IMR-90 (cell line): Measurements from ENCODE around the gene CAMTA1. TPM values are rescaled to one million over a fixed set of nuclear protein-coding genes. Genes with fewer than 3 reads are reported as not detected.

Experiments used
- ATAC-seq: fragments of 200-7000 bp; cut with Tn5 transposase; 2 replicates; pipeline ENCODE4 v1.9.1; 2020; ENCODE audit warnings: low read depth, mild to moderate bottlenecking, moderate library complexity
- BruUV-seq: library from RNA; stranded (reverse); fragments of 400-500 nt; replicated peaks from 2 replicates; lab custom pipeline; 2021; lab: Mats Ljungman, UMichigan
- CTCF ChIA-PET: fragments of 300-600 bp; formaldehyde crosslinking; extraction: SDS; loops from one replicate; lab custom pipeline; 2021; ENCODE audit warnings: antibody characterized with exemption; lab: Yijun Ruan, JAX
- POLR2A ChIA-PET: fragments of 300-600 bp; sonication (Branson Sonifier 250); formaldehyde crosslinking; loops from one replicate; lab custom pipeline; 2022; ENCODE audit warnings: antibody characterized with exemption; ENCODE audit not compliant: unreplicated experiment; lab: Charles Lee
- DNase-seq: peaks from one replicate; pipeline ENCODE4 v3.0.0; 2013
- H2AFZ ChIP-seq: replicated peaks from 2 replicates; pipeline ENCODE3; 2013; ENCODE audit warnings: low read length, mild to moderate bottlenecking; ENCODE audit not compliant: poor library complexity
- H2AK5ac ChIP-seq: 2 replicates; pipeline ENCODE4 v1.6.1; 2013; ENCODE audit warnings: low read depth, low read length, inconsistent platforms
- H2AK9ac ChIP-seq: replicated peaks from 2 replicates; pipeline ENCODE3; 2013; ENCODE audit warnings: mild to moderate bottlenecking, low read depth, low read length, moderate library complexity; ENCODE audit not compliant: poor library complexity
- H2BK120ac ChIP-seq: 2 replicates; pipeline ENCODE4 v1.6.1; 2013; ENCODE audit warnings: low read depth, low read length, inconsistent platforms
- H2BK15ac ChIP-seq: 3 replicates; pipeline ENCODE4 v1.6.1; 2013; ENCODE audit warnings: low read depth, low read length, inconsistent platforms
- H2BK20ac ChIP-seq: 2 replicates; pipeline ENCODE4 v1.6.1; 2013; ENCODE audit warnings: low read depth, mild to moderate bottlenecking, inconsistent platforms, low read length, moderate library complexity
- H2BK5ac ChIP-seq: 2 replicates; pipeline ENCODE4 v1.6.1; 2013; ENCODE audit warnings: mild to moderate bottlenecking, low read depth, low read length, inconsistent platforms; ENCODE audit not compliant: poor library complexity, severe bottlenecking
- H3K14ac ChIP-seq: replicated peaks from 2 replicates; pipeline ENCODE4 v1.6.1; 2013; ENCODE audit warnings: low read depth, low read length, inconsistent platforms
- H3K18ac ChIP-seq: 2 replicates; pipeline ENCODE4 v1.6.1; 2013; ENCODE audit warnings: low read depth, low read length, control low read depth
- H3K23ac ChIP-seq: 2 replicates; pipeline ENCODE4 v1.6.1; 2013; ENCODE audit warnings: low read depth, low read length, inconsistent platforms
- H3K27ac ChIP-seq: 2 replicates; pipeline ENCODE4 v1.5.1; 2013; ENCODE audit warnings: mild to moderate bottlenecking, control low read depth, low read length; ENCODE audit not compliant: insufficient read depth
- H3K27me3 ChIP-seq: 2 replicates; pipeline ENCODE4 v1.6.1; 2013; ENCODE audit warnings: low read length; ENCODE audit not compliant: control insufficient read depth, insufficient read depth
- H3K36me3 ChIP-seq: 2 replicates; pipeline ENCODE4 v1.6.1; 2013; ENCODE audit warnings: low read length, mixed read lengths; ENCODE audit not compliant: control insufficient read depth, insufficient read depth
- H3K4ac ChIP-seq: 2 replicates; pipeline ENCODE4 v1.6.1; 2013; ENCODE audit warnings: low read depth, low read length, inconsistent platforms
- H3K4me1 ChIP-seq: 2 replicates; pipeline ENCODE4 v1.6.1; 2013; ENCODE audit warnings: low read length, mixed read lengths; ENCODE audit not compliant: control insufficient read depth, insufficient read depth
- H3K4me2 ChIP-seq: 2 replicates; pipeline ENCODE4 v1.6.1; 2013; ENCODE audit warnings: low read depth, mild to moderate bottlenecking, control low read depth, low read length, moderate library complexity
- H3K4me3 ChIP-seq: 2 replicates; pipeline ENCODE4 v1.5.1; 2013; ENCODE audit warnings: low read depth, mild to moderate bottlenecking, control low read depth, low read length, moderate library complexity; ENCODE audit not compliant: insufficient read depth
- H3K56ac ChIP-seq: 2 replicates; pipeline ENCODE4 v1.6.1; 2013; ENCODE audit warnings: low read length, inconsistent platforms; ENCODE audit not compliant: insufficient read depth; ENCODE audit errors: extremely low read depth
- H3K79me1 ChIP-seq, 2 experiments: 2 replicates each; pipeline ENCODE4 v1.6.1; 2013; ENCODE audit warnings: low read length in 2 of 2, inconsistent platforms in 1 of 2, low read depth in 1 of 2
- H3K9ac ChIP-seq: 2 replicates; pipeline ENCODE4 v1.6.1; 2013; ENCODE audit warnings: low read depth, low read length, control low read depth
- H3K9me1 ChIP-seq: 2 replicates; pipeline ENCODE4 v1.6.1; 2013; ENCODE audit warnings: low read length, inconsistent platforms; ENCODE audit not compliant: insufficient read depth
- H3K9me3 ChIP-seq: 2 replicates; pipeline ENCODE4 v1.6.1; 2013; ENCODE audit warnings: low read length; ENCODE audit not compliant: control insufficient read depth, insufficient read depth
- H4K20me1 ChIP-seq: 2 replicates; pipeline ENCODE4 v1.6.1; 2013; ENCODE audit warnings: low read length, inconsistent platforms; ENCODE audit not compliant: insufficient read depth
- H4K5ac ChIP-seq: 2 replicates; pipeline ENCODE4 v1.6.1; 2013; ENCODE audit warnings: mild to moderate bottlenecking, low read depth, low read length, control low read depth
- H4K8ac ChIP-seq, 2 experiments: 2 replicates each; pipeline ENCODE4 v1.6.1; 2013; ENCODE audit warnings: low read depth in 2 of 2, low read length in 2 of 2, control low read depth in 1 of 2, inconsistent platforms in 1 of 2
- H4K91ac ChIP-seq: 2 replicates; pipeline ENCODE4 v1.6.1; 2013; ENCODE audit warnings: low read depth, low read length, inconsistent platforms; ENCODE audit not compliant: insufficient read depth
- CEBPB ChIP-seq: IDR thresholded peaks from 2 replicates; pipeline ENCODE4 v1.6.1; 2012; ENCODE audit warnings: low read depth, low read length, improper control_type of control experiment
- FOS ChIP-seq: fragments of 150-350 bp; IDR thresholded peaks from 2 replicates; pipeline ENCODE4 v1.6.1; 2016; ENCODE audit warnings: low read depth, low read length
- MAFK ChIP-seq: IDR thresholded peaks from 2 replicates; pipeline ENCODE4 v1.6.1; 2012; ENCODE audit warnings: low read depth, low read length, improper control_type of control experiment
- MAZ ChIP-seq: IDR thresholded peaks from 2 replicates; pipeline ENCODE4 v1.6.1; 2012; ENCODE audit warnings: low read depth, mild to moderate bottlenecking, low read length, improper control_type of control experiment, moderate library complexity, borderline replicate concordance
- MXI1 ChIP-seq: IDR thresholded peaks from 2 replicates; pipeline ENCODE4 v1.6.1; 2012; ENCODE audit warnings: low read depth, mild to moderate bottlenecking, low read length, moderate library complexity, borderline replicate concordance
- NFE2L2 ChIP-seq: fragments of 150-350 bp; IDR thresholded peaks from 2 replicates; pipeline ENCODE4 v1.6.1; 2016; ENCODE audit warnings: low read depth, mild to moderate bottlenecking, low read length
- POLR2A ChIP-seq: IDR thresholded peaks from 2 replicates; pipeline ENCODE4 v1.6.1; 2012; ENCODE audit warnings: mild to moderate bottlenecking, low read depth, low read length
- RAD21 ChIP-seq: IDR thresholded peaks from 2 replicates; pipeline ENCODE4 v1.6.1; 2012; ENCODE audit warnings: low read length, improper control_type of control experiment
- RCOR1 ChIP-seq: IDR thresholded peaks from 2 replicates; pipeline ENCODE4 v1.6.1; 2012; ENCODE audit warnings: mild to moderate bottlenecking, low read length, improper control_type of control experiment; ENCODE audit not compliant: insufficient replicate concordance
- RFX5 ChIP-seq: IDR thresholded peaks from 2 replicates; pipeline ENCODE4 v1.8.0; 2012; ENCODE audit warnings: low read depth, mild to moderate bottlenecking, low read length, moderate library complexity
- SMC3 ChIP-seq: fragments of 150-350 bp; IDR thresholded peaks from 2 replicates; pipeline ENCODE4 v1.6.1; 2016; ENCODE audit warnings: low read depth, mild to moderate bottlenecking, antibody characterized with exemption, low read length, moderate library complexity
- WGBS, 2 experiments: methylation state at CpG; one replicate each; pipeline versions ENCODE4 v1.1.5 to v1.1.7; 2013; ENCODE audit warnings: missing lambda C conversion rate in 2 of 2; ENCODE audit not compliant: insufficient read length in 1 of 2; ENCODE audit errors: extremely low coverage in 2 of 2; 5-methylcytosine and 5-hydroxymethylcytosine counted together
- dilution Hi-C: fragments of 300-500 bp; cut with HindIII; formaldehyde crosslinking; loops from one replicate; pipeline ENCODE4 v1.14.3; 2018; ENCODE audit warnings: low sequenced_read_pairs; ENCODE audit not compliant: unreplicated experiment
- in situ Hi-C: fragments of 300-500 bp; cut with MboI; formaldehyde crosslinking; loops from 3 replicates; pipeline ENCODE4 v1.14.3; 2019; ENCODE audit warnings: low sequenced_read_pairs, inconsistent platforms, mixed read lengths
- intact Hi-C: fragments of 100-400 bp; cut with micrococcal nuclease; formaldehyde crosslinking; loops from 2 replicates; pipeline ENCODE4 v1.10.0; 2022
- polyA plus RNA-seq, 3 experiments: library from polyadenylated mRNA; depleted of rRNA; stranded (reverse); fragments of >200 nt; gene quantifications; 2 replicates each; pipeline ENCODE4 v1.2.3, GENCODE V29; 2012; ENCODE audit warnings: low replicate concordance in 1 of 3
- total RNA-seq: library from RNA; depleted of rRNA; stranded (reverse); fragments of >200 nt; gene quantifications from 2 replicates; pipeline ENCODE4 v1.2.3, GENCODE V29; 2012
- TF ChIP-seq, protein P1 (sequence below): fragments of 150-350 bp; IDR thresholded peaks from 2 replicates; pipeline ENCODE4 v1.6.1; 2017; ENCODE audit warnings: mild to moderate bottlenecking, antibody characterized with exemption, low read length, low read depth
- TF ChIP-seq, protein P2 (sequence below): fragments of 150-350 bp; IDR thresholded peaks from 2 replicates; pipeline ENCODE4 v1.6.1; 2016; ENCODE audit warnings: low read depth, mild to moderate bottlenecking, low read length, moderate library complexity, borderline replicate concordance

The CAMTA1 gene
- total and polyA plus RNA-seq, 2 of the 4 experiments (the other 2 are of a cell fraction) = 35.5 to 74.3 TPM

DNA sequence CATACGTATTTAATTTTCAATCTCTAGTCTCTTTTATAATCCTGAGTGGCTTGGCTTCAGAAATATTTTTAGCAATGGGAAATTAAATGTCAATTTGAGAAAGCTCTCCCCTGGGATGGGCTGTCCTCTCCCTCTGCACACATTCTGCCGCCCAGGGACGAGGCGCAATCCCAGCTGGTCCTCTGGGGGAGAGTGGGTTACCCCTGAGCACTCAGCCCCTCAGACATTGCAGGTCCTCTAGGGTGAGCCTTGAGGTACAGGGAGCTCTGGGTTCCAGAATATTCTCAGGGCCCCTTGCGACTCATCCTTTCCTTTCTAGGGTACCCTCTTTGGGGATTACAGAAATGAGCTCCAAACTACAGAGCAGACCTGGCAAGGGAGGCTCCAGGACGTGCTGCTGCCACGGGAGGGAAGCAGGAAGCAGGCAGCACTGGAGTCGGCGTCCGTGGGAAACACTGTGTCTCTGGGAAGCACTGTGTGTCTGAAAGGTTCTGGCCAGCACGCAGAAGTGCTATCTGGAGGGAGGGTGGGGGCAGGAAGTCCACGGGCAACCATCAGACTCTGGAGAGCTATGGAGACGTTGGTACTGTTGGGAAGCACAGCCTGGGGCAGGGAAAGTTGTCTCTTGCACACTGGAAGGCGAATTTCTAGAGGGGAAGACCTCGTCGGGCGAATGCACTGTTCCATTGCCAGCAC, 642.5 kb downstream of the CAMTA1 start:
- ChIA-PET CTCF (no interaction called here), POLR2A (no interaction called here)
- H3K4me2 ChIP-seq = no peak overlapping the region
- H3K23ac ChIP-seq = no peak overlapping the region
- no peak overlapping the region for H4K91ac ChIP-seq
- no peak overlapping the region for H3K4me3 ChIP-seq
- no peaks in the 10 kb centered on the region for H4K20me1 ChIP-seq
- H2BK20ac ChIP-seq = no peak overlapping the region
- no peak overlapping the region for H3K4ac ChIP-seq
- dilution Hi-C loops = no loop called here
- no TSS peak for BruUV-seq
- no peak for TF ChIP-seq POLR2A
- TF ChIP-seq MAFK = no peak
- TF ChIP-seq MAZ = no peak
- TF ChIP-seq, protein P1, sequence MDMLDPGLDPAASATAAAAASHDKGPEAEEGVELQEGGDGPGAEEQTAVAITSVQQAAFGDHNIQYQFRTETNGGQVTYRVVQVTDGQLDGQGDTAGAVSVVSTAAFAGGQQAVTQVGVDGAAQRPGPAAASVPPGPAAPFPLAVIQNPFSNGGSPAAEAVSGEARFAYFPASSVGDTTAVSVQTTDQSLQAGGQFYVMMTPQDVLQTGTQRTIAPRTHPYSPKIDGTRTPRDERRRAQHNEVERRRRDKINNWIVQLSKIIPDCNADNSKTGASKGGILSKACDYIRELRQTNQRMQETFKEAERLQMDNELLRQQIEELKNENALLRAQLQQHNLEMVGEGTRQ = no peak
- TF ChIP-seq RAD21 = no peak
- TF ChIP-seq CEBPB = no peak
- no peak for TF ChIP-seq FOS
- TF ChIP-seq, protein P2, sequence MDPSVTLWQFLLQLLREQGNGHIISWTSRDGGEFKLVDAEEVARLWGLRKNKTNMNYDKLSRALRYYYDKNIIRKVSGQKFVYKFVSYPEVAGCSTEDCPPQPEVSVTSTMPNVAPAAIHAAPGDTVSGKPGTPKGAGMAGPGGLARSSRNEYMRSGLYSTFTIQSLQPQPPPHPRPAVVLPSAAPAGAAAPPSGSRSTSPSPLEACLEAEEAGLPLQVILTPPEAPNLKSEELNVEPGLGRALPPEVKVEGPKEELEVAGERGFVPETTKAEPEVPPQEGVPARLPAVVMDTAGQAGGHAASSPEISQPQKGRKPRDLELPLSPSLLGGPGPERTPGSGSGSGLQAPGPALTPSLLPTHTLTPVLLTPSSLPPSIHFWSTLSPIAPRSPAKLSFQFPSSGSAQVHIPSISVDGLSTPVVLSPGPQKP = no peak
- TF ChIP-seq RCOR1 = no peak
- TF ChIP-seq RFX5 = no peak
- TF ChIP-seq SMC3 = no peak
- no peak for TF ChIP-seq MXI1
- TF ChIP-seq NFE2L2 = no peak
- no peaks in the 10 kb centered on the region for H3K79me1 ChIP-seq
- in situ Hi-C loops = no loop called here
- H3K36me3 ChIP-seq = no peaks in the 10 kb centered on the region
- no peak overlapping the region for H2AK9ac ChIP-seq
- no peak overlapping the region for H2BK120ac ChIP-seq
- 66% methylated on average over 8 of the region's 17 CpGs; no CpG with 5 or more reads in 1 of the 2 experiments for WGBS, 2 experiments
- no peak overlapping the region for H2BK5ac ChIP-seq
- H4K8ac ChIP-seq = no peak overlapping the region
- no peak overlapping the region; the same call in 1 of the 2 replicates for H2AK5ac ChIP-seq
- peaks cover 9% of the 10 kb centered on the region for H3K4me1 ChIP-seq
- DNase-seq (no peak), ATAC-seq (no peak)
- no peaks in the 10 kb centered on the region for H3K9me3 ChIP-seq
- no peak overlapping the region for H3K27ac ChIP-seq
- no peak overlapping the region for H3K56ac ChIP-seq
- no peak overlapping the region for H3K14ac ChIP-seq
- H2BK15ac ChIP-seq = no peak overlapping the region
- H3K9ac ChIP-seq = no peak overlapping the region
- no peaks in the 10 kb centered on the region for H3K27me3 ChIP-seq
- no peak overlapping the region for H3K18ac ChIP-seq
- intact Hi-C loops = no loop called here
- H4K5ac ChIP-seq = no peak overlapping the region
- 0 out of 2 replicates have a peak, but pooled peaks cover 2% of the 10 kb centered on the region for H3K9me1 ChIP-seq
- no peak overlapping the region for H2AFZ ChIP-seq
